DMS79 treated with DMSO at 0.1 percent for 48 hours (cell line): ENCODE data around the gene DDIT3.
"Not testable (repeated sequence)": the region's sequence is repeated elsewhere in the genome, so short reads cannot be mapped to it uniquely, and the experiment has no call there.

Experiments used
- DNase-seq: peaks from one replicate; lab custom pipeline; 2025; lab: John Stamatoyannopoulos, UW

The DDIT3 gene

GRCh38 chr12:57525615-57526383 is 5.5 kb upstream of the DDIT3 start:
- DNase-seq = no peak

GRCh38 chr12:57524814-57525614 is 4.7 kb upstream of the DDIT3 start:
- no peak for DNase-seq

GRCh38 chr12:57523706-57524614 is 3.6 kb upstream of the DDIT3 start:
- DNase-seq = no peak

GRCh38 chr12:57522887-57523705 is 2.8 kb upstream of the DDIT3 start:
- no peak for DNase-seq

- DNase-seq = peak; percentile 54
Measured at GRCh38 chr12:57522011-57522886, 1.9 kb upstream of the DDIT3 start, which contains the start of gene MBD6. TSS of gene MBD6 (plus strand) at chr12:57522824. CDS start at chr12:57524304, 1,480 bp downstream.

GRCh38 chr12:57521525-57522010 is 1.3 kb upstream of the DDIT3 start:
- DNase-seq = no peak

GRCh38 chr12:57519796-57520052 is 590 bp downstream of the DDIT3 start:
- DNase-seq = no peak

- no peak for DNase-seq
Measured at GRCh38 chr12:57518920-57519795, 1.2 kb downstream of the DDIT3 start.

- no peak for DNase-seq
Measured at GRCh38 chr12:57518176-57518919, 2.0 kb downstream of the DDIT3 start.

- DNase-seq = not testable (repeated sequence)
Measured at GRCh38 chr12:57517718-57518117, 2.6 kb downstream of the DDIT3 start.

GRCh38 chr12:57517187-57517586 is 3.1 kb downstream of the DDIT3 start:
- no peak for DNase-seq

- DNase-seq = no peak
Measured at GRCh38 chr12:57516617-57517153, 3.6 kb downstream of the DDIT3 start.

- DNase-seq = no peak
Measured at GRCh38 chr12:57515934-57516541, 4.3 kb downstream of the DDIT3 start.

GRCh38 chr12:57515408-57515933 is 4.8 kb downstream of the DDIT3 start:
- DNase-seq = no peak

GRCh38 chr12:57514720-57515407 is 5.5 kb downstream of the DDIT3 start:
- no peak for DNase-seq

GRCh38 chr12:57514246-57514645 is 6.1 kb downstream of the DDIT3 start:
- not testable (repeated sequence) for DNase-seq

- not testable (repeated sequence) for DNase-seq
Measured at GRCh38 chr12:57513677-57514076, 6.6 kb downstream of the DDIT3 start.
